Non-pigmented ciliary epithelial cell (primary cell): ENCODE results near the gene SUN5.

Source experiments
- DNase-seq: peaks from one replicate; pipeline ENCODE4 v3.0.0-alpha.2; 2010; ENCODE audit warnings: low read depth

SUN5 gene

GRCh38 chr20:32995802-32996201 is 8.4 kb downstream of the SUN5 start:
- DNase-seq = no peak

GRCh38 chr20:32993496-32994050 is 10.7 kb downstream of the SUN5 start:
- DNase-seq = no peak

GRCh38 chr20:32991792-32992641 is 12.2 kb downstream of the SUN5 start:
- no peak for DNase-seq

- DNase-seq = no peak
These were observed 12.8 kb downstream of the SUN5 start for GRCh38 chr20:32991383-32991782.

GRCh38 chr20:32990426-32990825 is 13.8 kb downstream of the SUN5 start:
- DNase-seq = no peak

- no peak for DNase-seq
These were observed 14.5 kb downstream of the SUN5 start for GRCh38 chr20:32989507-32990283.

GRCh38 chr20:32988008-32988407 is 16.2 kb downstream of the SUN5 start:
- no peak for DNase-seq

- DNase-seq = no peak
These were observed 17.0 kb downstream of the SUN5 start for GRCh38 chr20:32987044-32987825.

- no peak for DNase-seq
These were observed 17.8 kb downstream of the SUN5 start for GRCh38 chr20:32986331-32986966.

- no peak for DNase-seq
These were observed 18.6 kb downstream of the SUN5 start for GRCh38 chr20:32985596-32985995.

- no peak for DNase-seq
These were observed 19.4 kb downstream of the SUN5 start for GRCh38 chr20:32984631-32985354.

GRCh38 chr20:32984196-32984595 is 20.0 kb downstream of the SUN5 start:
- no peak for DNase-seq

- no peak for DNase-seq
These were observed 20.6 kb downstream of the SUN5 start for GRCh38 chr20:32983459-32984112.

- DNase-seq = no peak
These were observed 21.4 kb downstream of the SUN5 start for GRCh38 chr20:32982617-32983458.

- DNase-seq = no peak
These were observed 23.2 kb downstream of the SUN5 start for GRCh38 chr20:32980990-32981389.

GRCh38 chr20:32980131-32980941 is 23.9 kb downstream of the SUN5 start:
- DNase-seq = no peak

GRCh38 chr20:32979201-32979998 is 24.8 kb downstream of the SUN5 start:
- DNase-seq = no peak

- DNase-seq = no peak
These were observed 26.3 kb downstream of the SUN5 start for GRCh38 chr20:32978009-32978335.
